ENCODE data around the gene JMY. TPM values are rescaled to one million over a fixed set of nuclear protein-coding genes. Genes with fewer than 3 reads are reported as not detected.

Gene JMY
- total RNA-seq, 1 experiment from 2014 or later, result 15.2 TPM

GRCh38 chr5:79190235-79190529, 45.7 kb upstream of the JMY start:
- Mint-ChIP-seq H3K36me3 (ENCODE audit: insufficient read depth in 1 of 3, low read depth in 3 of 3) (no peaks in the 10 kb centered on the region; a peak in 1 of 7 replicates), H3K4me3 (no peak overlapping the region), H3K9me3 (no peaks in the 10 kb centered on the region), H3K27me3 (ENCODE audit: low read depth) (no peaks in the 10 kb centered on the region), H3K4me1 (no peaks in the 10 kb centered on the region), H3K27ac (no peak overlapping the region)
- H3K9ac ChIP-seq (ENCODE audit: extremely low read depth, insufficient read length, low read length), result no peak overlapping the region
- H3K79me1 ChIP-seq (ENCODE audit: insufficient read depth, low read depth, low read length, poor library complexity, severe bottlenecking), result no peaks in the 10 kb centered on the region
- H3K14ac ChIP-seq (ENCODE audit: insufficient read depth, low read length), result no peak overlapping the region
- no peak overlapping the region for H2BK20ac ChIP-seq (ENCODE audit: low read depth, low read length, poor library complexity, severe bottlenecking)
- H3K18ac ChIP-seq (ENCODE audit: insufficient read length, low read depth, low read length), result no peak overlapping the region
- H3K27ac ChIP-seq (ENCODE audit: insufficient read length, low read depth, low read length), result no peak overlapping the region
- WGBS (ENCODE audit: extremely low coverage, insufficient read length, low lambda C conversion rate), result no CpG with 5 or more reads among the region's 2 CpGs
- no peak overlapping the region for H3K4me2 ChIP-seq (ENCODE audit: insufficient read depth, insufficient read length, low read length)
- H2BK12ac ChIP-seq (ENCODE audit: insufficient read length, low read depth, low read length), result no peak overlapping the region
- no peak overlapping the region for H3K56ac ChIP-seq (ENCODE audit: insufficient read length, low read depth, low read length)
- H4K5ac ChIP-seq (ENCODE audit: insufficient read length, low read depth, low read length), result no peak overlapping the region
- no peaks in the 10 kb centered on the region for H3K9me3 ChIP-seq (ENCODE audit: control insufficient read depth, low read depth, low read length)
- TF ChIP-seq CTCF (conservative IDR thresholded peaks at IDR 0.05), result no peak
- DNase-seq, result no peak
- no peak overlapping the region for H3K4ac ChIP-seq (ENCODE audit: low read depth, low read length)
- no peaks in the 10 kb centered on the region for H3K79me2 ChIP-seq (ENCODE audit: insufficient read depth, low read length)
- H3K23ac ChIP-seq (ENCODE audit: insufficient read length, low read depth, low read length), result no peak overlapping the region
- H2BK5ac ChIP-seq (ENCODE audit: insufficient read length, low read length), result no peak overlapping the region
- no peaks in the 10 kb centered on the region for H3K27me3 ChIP-seq (ENCODE audit: insufficient read depth, low read length)
- H4K8ac ChIP-seq (replicated peaks; ENCODE audit: insufficient read length, low read depth, low read length), result no peak overlapping the region
- H3K4me1 ChIP-seq (ENCODE audit: insufficient read depth, low read length), result no peaks in the 10 kb centered on the region
- no peak overlapping the region for H2AK5ac ChIP-seq (ENCODE audit: insufficient read length, low read length)
- no peaks in the 10 kb centered on the region for H4K20me1 ChIP-seq (ENCODE audit: control insufficient read depth, insufficient read depth, insufficient read length)
- H2AFZ ChIP-seq (ENCODE audit: low read length), result no peak overlapping the region
- no peak overlapping the region for H3T11ph ChIP-seq (ENCODE audit: low read length)
- no peak overlapping the region for H2BK15ac ChIP-seq (ENCODE audit: low read depth, low read length)
- H3K23me2 ChIP-seq (ENCODE audit: insufficient read length, low read depth, low read length, poor library complexity, severe bottlenecking), result no peaks in the 10 kb centered on the region
- H4K91ac ChIP-seq (ENCODE audit: insufficient read length, low read depth, low read length), result no peak overlapping the region
- no peak overlapping the region for H2BK120ac ChIP-seq (ENCODE audit: low read depth, low read length, poor library complexity, severe bottlenecking)
